Retina (tissue), 1 donor: ENCODE results near the gene ADCY1.

Experiments used
- DNase-seq: peaks from one replicate; pipeline ENCODE4 v3.0.0-alpha.2; 2016

Gene ADCY1

DNA sequence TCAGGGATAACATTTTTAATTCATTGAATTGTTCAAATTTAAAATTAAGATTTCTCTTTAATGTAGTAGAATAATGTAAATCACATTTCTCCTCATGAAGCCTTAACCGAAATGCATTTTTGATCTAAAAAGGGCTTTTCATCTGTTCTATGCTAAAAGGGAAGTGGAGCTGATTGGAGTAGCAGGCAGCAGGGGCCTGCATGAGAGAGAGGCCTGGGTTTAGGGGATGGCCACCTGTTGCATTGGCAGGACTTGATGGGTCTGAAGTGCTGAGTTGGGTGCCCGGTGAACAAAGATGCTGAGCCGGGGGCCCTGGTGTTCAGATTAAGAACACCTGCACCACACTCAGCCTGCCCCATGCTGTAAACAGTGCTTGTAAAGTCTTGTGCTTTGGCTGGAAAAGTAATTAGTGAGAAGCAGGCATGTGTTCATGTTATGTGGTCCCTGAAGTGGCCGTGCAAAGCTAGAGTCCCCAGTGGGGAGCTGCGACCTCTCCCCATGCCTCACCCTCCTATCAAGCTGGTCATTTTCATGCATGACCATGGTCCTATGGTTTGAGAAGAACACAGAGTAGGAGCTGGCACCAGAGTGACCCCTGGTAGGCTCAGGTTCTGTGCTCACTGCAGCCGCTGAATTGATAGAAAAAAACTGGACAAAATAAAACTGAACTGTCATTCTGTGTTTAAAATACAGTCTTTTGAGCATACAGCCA, 124.3 kb downstream of the ADCY1 start:
- DNase-seq = no peak

DNA sequence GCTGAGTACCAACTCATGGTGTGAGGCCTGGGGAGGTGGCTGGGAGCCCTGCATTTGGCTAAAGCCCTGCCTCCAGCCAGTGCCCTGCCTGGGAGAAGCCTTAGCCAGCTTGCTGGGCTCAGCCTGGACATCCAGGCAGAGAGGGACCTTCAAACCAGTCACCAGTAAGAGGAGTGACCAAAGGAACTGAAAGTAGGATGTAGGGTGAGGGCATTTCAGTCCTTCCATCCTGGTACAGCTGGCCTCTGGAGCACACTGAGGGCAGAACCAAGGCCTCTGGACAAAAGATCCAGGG, 124.8 kb downstream of the ADCY1 start:
- no peak for DNase-seq

- no peak for DNase-seq
These were observed 125.7 kb downstream of the ADCY1 start for GRCh38 chr7:45699726-45700390.

DNA sequence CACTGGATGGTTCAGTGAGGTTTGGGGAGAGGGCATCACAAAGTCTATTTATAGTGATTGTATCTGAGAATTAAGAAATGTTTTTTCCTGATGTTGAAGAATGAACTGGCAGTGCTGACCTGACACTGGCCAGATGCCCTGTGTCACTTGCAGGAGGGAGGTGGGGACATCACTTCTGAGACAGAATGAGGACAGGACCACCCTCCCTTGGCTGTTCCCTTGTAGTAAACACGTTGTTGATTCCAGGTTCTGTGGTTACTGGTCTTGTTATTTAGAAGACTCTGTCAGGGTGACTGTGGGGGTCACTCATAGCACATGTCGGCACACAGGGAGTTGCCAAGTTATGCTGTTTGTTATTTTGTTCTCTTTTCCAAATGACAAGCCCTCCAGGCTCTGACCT, 126.4 kb downstream of the ADCY1 start:
- peak; percentile 34 for DNase-seq

DNA sequence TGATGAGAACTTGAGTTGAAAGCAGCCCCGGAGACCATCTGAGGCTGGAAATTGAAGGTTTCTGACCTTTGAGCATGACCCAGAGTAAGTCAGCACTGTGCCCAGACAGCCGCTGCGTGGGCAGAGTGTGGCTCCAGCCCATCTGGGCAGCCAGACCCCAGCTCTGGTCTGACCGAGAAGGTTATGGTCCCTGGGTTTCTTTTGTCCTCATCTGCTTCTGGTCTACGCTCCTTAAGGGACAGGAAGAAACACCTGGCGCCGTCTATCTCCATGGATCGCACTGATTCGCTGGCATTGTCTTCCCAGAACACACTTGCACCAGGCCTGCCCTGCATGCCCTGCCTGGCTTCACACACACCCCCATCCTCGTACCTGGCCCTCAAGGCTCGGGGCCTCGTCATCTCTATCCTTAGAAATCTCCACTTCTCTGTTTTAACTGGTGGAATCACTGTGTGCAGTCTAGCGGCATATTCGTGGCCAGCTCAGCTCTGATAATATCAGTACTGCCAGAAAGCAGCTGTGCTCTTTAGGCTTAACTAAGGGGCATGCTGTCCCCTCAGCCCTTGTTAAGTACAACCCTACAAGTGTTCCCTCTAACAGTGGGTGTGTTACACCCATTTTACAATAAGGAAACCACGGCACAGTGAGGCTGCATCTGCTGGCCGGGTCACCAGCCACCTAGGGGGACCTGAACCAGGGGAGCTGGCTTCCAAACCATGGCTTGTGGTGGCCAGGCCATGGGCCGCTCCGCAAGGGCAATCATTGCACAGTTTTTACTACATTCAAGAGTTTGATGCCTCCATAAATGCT, 127.7 kb downstream of the ADCY1 start:
- DNase-seq = no peak

- DNase-seq = no peak
These were observed 128.6 kb downstream of the ADCY1 start for GRCh38 chr7:45702751-45703150.

GRCh38 chr7:45703373-45703821, 129.2 kb downstream of the ADCY1 start:
- DNase-seq = no peak

GRCh38 chr7:45703911-45704682, 129.9 kb downstream of the ADCY1 start:
- no peak for DNase-seq

- DNase-seq = no peak
These were observed 130.5 kb downstream of the ADCY1 start for GRCh38 chr7:45704683-45705016.

DNA sequence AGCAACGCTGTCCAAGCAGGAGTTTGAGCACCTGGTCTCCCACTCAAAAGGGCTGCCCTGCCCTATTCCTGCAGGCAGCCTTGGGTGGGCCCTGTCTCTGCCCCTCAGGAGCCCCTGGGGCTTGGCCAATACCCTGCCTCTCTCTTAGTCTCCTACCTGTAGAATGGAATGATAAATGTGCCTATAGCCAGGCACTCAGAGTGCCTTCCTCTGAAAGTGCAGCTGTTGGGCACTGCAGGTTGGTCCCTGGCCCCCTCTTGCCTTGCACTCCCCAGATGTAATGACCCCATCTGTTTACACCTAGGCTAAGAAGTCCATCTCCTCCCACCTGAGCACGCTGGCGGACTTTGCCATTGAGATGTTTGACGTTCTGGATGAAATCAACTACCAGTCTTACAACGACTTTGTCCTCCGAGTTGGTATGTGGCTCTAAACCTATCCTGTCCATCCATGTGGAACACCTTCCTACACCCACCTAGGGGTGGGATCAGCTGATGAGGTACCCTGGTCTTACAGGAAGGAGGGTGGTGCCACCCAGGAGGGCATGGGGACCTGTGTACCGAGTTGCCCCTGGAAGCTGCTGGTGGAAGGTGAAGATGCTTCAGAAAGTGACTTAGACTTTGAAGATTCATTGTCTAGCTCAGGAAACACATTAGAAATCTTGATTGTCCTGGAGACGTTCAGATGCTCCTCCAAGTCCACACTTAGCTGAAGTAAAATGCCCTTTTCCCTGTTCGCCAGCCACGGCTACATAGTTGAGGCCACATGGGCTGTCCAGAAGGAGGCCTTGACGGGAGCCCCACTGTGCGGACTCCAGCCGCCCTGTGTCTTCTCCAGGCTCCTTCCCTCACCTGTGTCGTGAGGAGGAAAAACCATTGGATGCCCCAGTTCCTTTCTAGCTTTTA, 134.1 kb downstream of the ADCY1 start:
- no peak for DNase-seq

DNA sequence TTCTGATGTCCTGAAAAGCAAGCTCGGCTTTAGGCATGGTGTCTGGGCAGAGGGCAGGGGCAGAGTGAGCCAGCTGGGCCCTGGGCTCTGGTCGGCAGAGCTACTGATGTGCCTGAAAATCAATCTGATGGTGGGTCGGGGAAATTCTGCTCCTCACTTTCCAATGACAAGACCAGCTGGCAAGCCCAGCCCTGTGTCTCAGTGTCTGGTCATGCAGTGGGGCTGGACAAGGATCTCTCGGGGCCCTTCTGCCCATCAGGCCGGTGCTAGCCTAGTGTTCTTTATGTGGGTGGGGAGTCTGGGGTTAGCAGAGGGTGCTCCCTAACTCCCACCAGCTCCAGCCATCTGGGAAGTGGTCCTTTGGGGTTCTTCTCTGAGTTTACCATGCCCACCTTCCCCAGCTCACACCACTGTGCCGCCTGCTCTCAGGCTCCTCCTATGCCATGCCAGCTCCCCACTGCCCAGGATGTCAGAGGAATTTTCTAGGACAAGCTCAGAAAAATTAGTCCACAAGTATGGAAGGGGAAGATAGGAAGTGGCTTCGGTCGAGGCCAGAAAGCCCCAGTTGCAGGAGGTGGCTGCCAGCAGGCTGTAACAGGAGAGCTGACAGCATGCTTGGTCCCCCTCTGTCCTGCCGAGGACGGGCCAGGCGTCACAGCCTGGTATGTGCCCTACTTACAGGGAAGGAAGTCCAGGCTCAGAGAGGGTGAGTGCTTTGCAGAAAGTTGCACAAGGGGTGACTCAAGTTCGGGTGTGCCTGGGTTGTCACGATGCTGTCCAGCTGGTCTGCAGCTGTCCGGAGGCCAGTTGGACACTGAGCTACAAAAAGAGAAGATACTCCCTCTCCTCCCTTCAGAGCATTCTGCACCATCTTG, 135.2 kb downstream of the ADCY1 start:
- no peak for DNase-seq

GRCh38 chr7:45710271-45711160, 136.3 kb downstream of the ADCY1 start:
- DNase-seq = no peak

- no peak for DNase-seq
These were observed 137.0 kb downstream of the ADCY1 start for GRCh38 chr7:45711161-45711490.

GRCh38 chr7:45712057-45712689, 138.0 kb downstream of the ADCY1 start:
- no peak for DNase-seq

GRCh38 chr7:45712872-45713668, 138.9 kb downstream of the ADCY1 start:
- DNase-seq = no peak

GRCh38 chr7:45713669-45714520, 139.7 kb downstream of the ADCY1 start:
- no peak for DNase-seq

GRCh38 chr7:45714521-45714820, 140.3 kb downstream of the ADCY1 start:
- DNase-seq = no peak
